Esophagus mucosa (tissue), 1 donor: ENCODE measurements around the gene OR10A3. TPM values are rescaled to one million over a fixed set of nuclear protein-coding genes. Genes with fewer than 3 reads are reported as not detected.

ENCODE experiments used
- ATAC-seq: fragments of 200-7000 bp; cut with Tn5 transposase; one replicate; pipeline ENCODE4 v1.9.1; 2020
- total RNA-seq: library from RNA; stranded (reverse); gene quantifications from one replicate; pipeline ENCODE4 v1.2.4, GENCODE V29; 2023
- donor health status: DM: yes; HTN: yes; CAD: no.

The OR10A3 gene
- total RNA-seq, 1 donor from 2014 or later, result not detected

GRCh38 chr11:7936615-7937014 lies 4.9 kb downstream of the OR10A3 start:
- ATAC-seq, result no peak

- ATAC-seq, result no peak
These were observed 10.3 kb downstream of the OR10A3 start, which contains the start of gene OR10A6 for GRCh38 chr11:7931168-7931567. Gene OR10A6, minus strand, starts transcription at chr11:7931268. Its CDS starts 2,606 bp downstream, at chr11:7928662.

- ATAC-seq, result no peak
These were observed 13.9 kb downstream of the OR10A3 start for GRCh38 chr11:7927635-7928034.

- ATAC-seq, result no peak
These were observed 17.0 kb downstream of the OR10A3 start for GRCh38 chr11:7924536-7924935.

DNA sequence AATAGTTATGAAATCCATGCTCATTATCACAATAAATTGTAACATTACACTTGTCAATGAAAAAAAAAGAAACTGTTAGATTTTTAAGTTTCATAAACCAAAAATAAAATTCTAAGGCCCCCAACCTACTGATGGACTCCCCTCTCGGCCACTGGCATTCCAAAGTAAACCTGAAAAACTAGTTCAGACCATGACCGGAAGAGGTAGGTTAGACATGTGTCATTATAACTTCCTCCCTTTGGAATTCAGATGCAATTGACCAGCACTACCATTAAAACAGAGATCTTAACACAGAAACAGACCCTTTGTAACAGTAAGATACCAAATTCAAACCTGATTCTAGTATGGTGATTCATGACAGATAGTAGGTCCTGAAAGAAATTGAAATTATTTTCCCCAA lies 23.4 kb downstream of the OR10A3 start:
- ATAC-seq, result no peak

DNA sequence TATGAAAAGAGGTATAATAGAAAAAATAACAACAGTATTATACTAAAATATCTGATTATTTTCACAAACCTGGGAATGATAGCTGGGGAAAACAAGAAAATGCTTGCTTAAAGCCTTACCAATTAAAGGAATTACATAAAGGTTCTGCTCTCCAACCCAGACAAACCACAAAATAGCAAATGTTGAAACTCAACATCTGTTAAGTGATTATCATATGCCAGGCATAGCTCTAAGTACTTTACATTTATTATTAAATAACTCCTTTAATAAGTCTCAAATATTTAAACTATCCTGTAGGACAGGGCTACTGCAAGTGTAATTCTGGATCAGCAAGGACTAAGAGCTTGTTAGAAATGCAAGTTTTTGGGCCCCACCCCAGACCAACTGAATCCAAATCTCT lies 30.5 kb downstream of the OR10A3 start:
- ATAC-seq, result no peak

- no peak for ATAC-seq
These were observed 31.2 kb downstream of the OR10A3 start for GRCh38 chr11:7910286-7910788.

- ATAC-seq, result no peak
These were observed 31.8 kb downstream of the OR10A3 start for GRCh38 chr11:7909585-7910285.

DNA sequence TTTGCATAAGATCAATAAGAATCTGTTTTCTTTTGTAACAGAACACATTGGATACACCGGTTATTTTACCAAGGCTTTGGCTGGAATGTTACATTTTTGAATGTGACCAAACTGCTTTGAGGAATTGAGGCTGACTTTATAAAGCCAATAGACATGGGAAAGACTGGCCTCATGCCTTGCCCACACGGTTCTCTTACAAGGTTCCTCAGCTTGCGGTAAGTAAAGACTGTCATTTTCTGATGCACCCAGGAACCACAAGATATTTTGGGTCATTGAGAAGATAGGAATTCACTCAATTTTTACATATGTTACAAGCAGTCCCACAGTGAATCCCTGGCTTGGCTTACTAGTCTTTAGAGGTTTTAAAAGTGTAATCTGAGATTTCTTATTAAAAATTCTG lies 34.4 kb downstream of the OR10A3 start:
- no peak for ATAC-seq

DNA sequence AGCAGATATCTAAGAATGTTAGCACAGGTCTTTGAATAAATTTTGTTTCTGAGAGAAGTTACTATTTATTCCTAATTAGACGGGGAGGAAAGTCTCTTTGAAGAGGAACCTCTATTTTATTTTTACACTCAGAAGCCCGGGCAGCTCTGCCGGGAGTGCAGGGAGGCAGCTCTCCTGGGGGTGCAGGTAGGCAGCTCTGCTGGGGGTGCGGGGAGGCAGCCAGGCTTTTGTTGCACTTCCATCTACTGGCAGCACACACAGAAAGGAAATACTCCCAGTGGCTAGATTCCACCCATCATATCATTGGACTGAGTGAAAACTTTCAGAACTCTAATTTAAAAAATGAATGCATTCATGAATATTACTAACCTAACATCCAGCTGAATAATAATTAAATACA lies 35.0 kb downstream of the OR10A3 start:
- ATAC-seq, result no peak

- no peak for ATAC-seq
These were observed 35.5 kb downstream of the OR10A3 start for GRCh38 chr11:7905961-7906429.

DNA sequence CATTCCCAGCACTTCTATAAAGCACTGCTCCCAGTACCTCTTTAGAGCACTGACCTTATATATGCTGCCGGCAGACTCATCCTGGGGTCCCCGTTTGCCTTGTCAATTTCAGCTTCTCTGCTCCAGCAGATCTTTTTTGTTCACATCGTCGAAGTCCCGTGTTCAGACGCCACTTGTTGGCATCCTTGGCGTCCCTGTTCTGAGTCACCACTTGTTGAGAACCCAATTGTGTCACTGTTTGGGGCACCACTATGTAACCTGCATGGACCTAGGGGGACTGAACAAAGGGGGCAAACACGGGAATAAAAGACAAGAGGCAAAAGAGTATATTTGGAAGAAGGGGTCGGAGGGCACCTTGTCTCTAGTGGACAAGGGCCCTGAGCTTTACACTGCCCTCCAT lies 36.0 kb downstream of the OR10A3 start:
- no peak for ATAC-seq

- no peak for ATAC-seq
These were observed 36.6 kb downstream of the OR10A3 start for GRCh38 chr11:7904917-7905316.

- no peak for ATAC-seq
These were observed 37.6 kb downstream of the OR10A3 start for GRCh38 chr11:7903940-7904339.

DNA sequence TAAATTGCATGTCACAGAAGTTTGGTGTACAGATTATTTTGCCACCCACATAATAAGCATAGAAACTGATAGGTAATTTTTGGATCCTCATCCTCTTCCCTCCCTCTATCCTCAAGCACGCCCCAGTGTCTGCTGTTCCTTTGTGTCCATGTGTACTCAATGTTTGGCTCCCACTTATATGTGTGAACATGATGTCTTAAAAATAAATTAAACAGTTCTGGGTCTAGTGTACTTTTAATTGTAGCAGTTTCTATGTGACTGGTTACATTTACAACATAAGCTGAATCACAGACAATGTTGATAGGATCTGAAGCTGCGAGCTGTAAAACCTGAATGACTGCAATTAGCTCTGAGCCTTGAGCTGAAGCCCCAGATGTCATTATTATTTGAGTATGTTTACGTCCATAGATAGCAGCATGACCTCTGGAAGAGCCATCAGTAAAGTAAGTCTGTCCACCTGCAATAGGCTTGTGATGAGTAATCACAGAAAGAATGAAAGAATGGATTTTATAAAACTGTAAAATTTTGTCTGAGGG lies 40.1 kb downstream of the OR10A3 start:
- ATAC-seq, result no peak

- peak; percentile 87 for ATAC-seq
These were observed 40.8 kb downstream of the OR10A3 start for GRCh38 chr11:7900686-7901085.

DNA sequence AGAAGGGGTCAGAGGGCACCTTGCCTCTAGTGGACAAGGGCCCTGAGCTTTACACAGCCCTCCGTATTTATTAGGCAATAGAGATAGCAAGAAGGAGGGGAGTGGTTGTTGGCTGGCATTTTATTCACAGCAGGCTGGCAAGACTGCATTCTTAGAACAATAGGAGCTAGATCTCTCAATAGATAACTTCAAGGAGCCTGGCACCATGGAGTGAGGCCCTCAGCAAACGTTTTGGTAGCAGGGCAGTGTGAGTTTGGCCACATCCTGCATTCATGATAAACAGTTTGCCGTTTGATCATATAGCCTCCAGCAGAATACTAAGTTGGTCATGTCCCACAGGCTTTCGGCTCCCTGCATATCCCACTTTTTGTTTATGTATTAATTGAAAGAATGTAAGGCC lies 42.1 kb downstream of the OR10A3 start:
- ATAC-seq, result no peak

- ATAC-seq, result no peak
These were observed 42.7 kb downstream of the OR10A3 start for GRCh38 chr11:7898666-7899283.

DNA sequence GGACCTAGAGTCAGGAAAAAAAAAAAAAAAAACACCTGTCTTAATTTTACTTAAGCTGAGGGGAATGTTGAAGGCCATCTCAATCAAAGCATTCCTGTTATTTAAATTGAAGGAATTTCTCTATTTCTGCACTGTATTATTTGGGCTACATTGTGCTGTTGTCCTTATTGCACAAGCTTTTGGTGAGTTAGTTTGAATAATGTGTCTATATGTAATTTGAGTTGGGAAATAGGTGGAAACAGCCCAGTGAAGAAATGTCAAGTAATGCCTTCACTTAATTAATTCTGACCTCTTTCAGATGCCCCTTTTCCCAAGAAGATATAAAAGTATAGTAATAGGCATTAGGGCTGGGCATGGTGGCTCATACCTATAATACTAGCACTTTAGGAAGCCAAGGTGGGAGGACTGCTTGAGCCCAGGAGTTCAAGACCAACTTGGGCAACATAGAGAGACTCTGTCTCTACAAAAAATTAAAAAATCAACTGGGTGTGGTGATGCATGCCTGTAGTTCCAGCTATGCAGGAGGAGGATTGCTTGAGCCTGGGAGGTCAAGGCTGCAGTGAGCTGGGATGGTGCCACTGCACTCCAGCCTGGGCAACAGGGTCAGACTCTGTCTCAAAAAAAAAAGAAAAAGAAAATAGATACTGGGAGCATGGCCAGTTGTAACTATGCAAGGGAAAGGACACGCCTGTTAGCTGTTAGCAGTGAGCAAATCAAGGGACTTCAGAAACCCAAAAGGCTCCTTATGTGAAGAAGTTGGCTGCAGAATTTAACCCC lies 45.3 kb downstream of the OR10A3 start:
- no peak for ATAC-seq

GRCh38 chr11:7894251-7894650 lies 47.3 kb downstream of the OR10A3 start:
- ATAC-seq, result no peak

DNA sequence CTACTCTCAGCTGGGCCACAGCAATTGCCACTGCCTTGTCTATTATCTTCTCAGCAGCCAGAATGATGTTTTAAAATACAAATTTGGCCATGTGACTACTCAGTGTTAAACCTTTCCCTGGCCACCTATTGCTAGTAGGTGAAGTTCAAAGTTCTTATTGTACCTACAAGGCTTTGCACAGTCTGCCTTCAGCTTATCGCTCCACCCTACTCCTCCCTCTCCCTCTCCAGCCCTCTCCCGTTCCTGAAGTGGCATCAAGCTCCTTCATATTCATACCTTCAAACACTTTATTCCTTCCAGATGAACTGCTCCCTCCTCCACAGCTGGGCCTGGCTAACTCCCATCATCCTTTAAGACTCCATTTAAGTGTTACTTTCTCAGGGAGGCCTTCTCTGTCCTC lies 47.7 kb downstream of the OR10A3 start:
- no peak for ATAC-seq

- peak; percentile 76 for ATAC-seq
These were observed 48.7 kb downstream of the OR10A3 start for GRCh38 chr11:7892840-7893254.
